SH-SY5Y (cell line): ENCODE measurements around the gene SSH3.

Source experiments
- GATA2 ChIP-seq: IDR thresholded peaks from 2 replicates; pipeline ENCODE4 v1.6.1; 2011; ENCODE audit warnings: mild to moderate bottlenecking, low read depth, low read length
- GATA3 ChIP-seq: IDR thresholded peaks from 2 replicates; pipeline ENCODE4 v1.6.1; 2011; ENCODE audit warnings: low read depth, mild to moderate bottlenecking, low read length, moderate library complexity

GRCh38 chr11:67332081-67332691 lies 28.9 kb downstream of the SSH3 start:
- TF ChIP-seq GATA2 = peak; percentile 29; the same call in 1 of the 2 replicates
- no peak for TF ChIP-seq GATA3
